ENCODE results near the gene FBXW11. TPM values are rescaled to one million over a fixed set of nuclear protein-coding genes. Genes with fewer than 3 reads are reported as not detected.
"Not testable (repeated sequence)": the region's sequence is repeated elsewhere in the genome, so short reads cannot be mapped to it uniquely, and the experiment has no call there.

The FBXW11 gene
- total RNA-seq, 1 experiment from 2014 or later = 46.3 TPM

GRCh38 chr5:171891595-171891994 is 114.8 kb downstream of the FBXW11 start:
- Histone ChIP-seq H3K4me3 (ENCODE audit: low read depth, low read length) (no peak overlapping the region), H3K4me1 (no peaks in the 10 kb centered on the region), H3K27me3 (replicated peaks; ENCODE audit: control insufficient read depth, insufficient read depth, low read length) (no peaks in the 10 kb centered on the region), H3K36me3 (ENCODE audit: control insufficient read depth, insufficient read depth, low read length) (peaks cover 1% of the 10 kb centered on the region; the same call in 1 of the 2 replicates), H3K9me3 (no peaks in the 10 kb centered on the region)
- ChIA-PET CTCF (no interaction called here), POLR2A (no interaction called here)
- TF ChIP-seq, protein P1, sequence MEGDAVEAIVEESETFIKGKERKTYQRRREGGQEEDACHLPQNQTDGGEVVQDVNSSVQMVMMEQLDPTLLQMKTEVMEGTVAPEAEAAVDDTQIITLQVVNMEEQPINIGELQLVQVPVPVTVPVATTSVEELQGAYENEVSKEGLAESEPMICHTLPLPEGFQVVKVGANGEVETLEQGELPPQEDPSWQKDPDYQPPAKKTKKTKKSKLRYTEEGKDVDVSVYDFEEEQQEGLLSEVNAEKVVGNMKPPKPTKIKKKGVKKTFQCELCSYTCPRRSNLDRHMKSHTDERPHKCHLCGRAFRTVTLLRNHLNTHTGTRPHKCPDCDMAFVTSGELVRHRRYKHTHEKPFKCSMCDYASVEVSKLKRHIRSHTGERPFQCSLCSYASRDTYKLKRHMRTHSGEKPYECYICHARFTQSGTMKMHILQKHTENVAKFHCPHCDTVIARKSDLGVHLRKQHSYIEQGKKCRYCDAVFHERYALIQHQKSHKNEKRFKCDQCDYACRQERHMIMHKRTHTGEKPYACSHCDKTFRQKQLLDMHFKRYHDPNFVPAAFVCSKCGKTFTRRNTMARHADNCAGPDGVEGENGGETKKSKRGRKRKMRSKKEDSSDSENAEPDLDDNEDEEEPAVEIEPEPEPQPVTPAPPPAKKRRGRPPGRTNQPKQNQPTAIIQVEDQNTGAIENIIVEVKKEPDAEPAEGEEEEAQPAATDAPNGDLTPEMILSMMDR (IDR thresholded peaks at IDR 0.05; ENCODE audit: insufficient read depth in 1 of 2, low read depth in 1 of 2, low read length in 1 of 2, severe bottlenecking in 1 of 2, unreplicated experiment in 1 of 2) = no peak
- Mint-ChIP-seq H3K36me3 (ENCODE audit: insufficient read depth, unreplicated experiment) (peaks cover 40% of the 10 kb centered on the region), H3K27ac (ENCODE audit: unreplicated experiment) (no peak overlapping the region), H3K4me3 (ENCODE audit: unreplicated experiment) (no peak overlapping the region), H3K27me3 (ENCODE audit: insufficient read depth, unreplicated experiment) (no peaks in the 10 kb centered on the region), H3K4me1 (ENCODE audit: low read depth, unreplicated experiment) (no peaks in the 10 kb centered on the region), H3K9me3 (ENCODE audit: unreplicated experiment) (no peaks in the 10 kb centered on the region)
- DNase-seq = no peak
- intact Hi-C loops (cut with micrococcal nuclease; ENCODE audit: unreplicated experiment) = no loop called here
- no TSS peak for BruUV-seq (replicated peaks)

GRCh38 chr5:171891150-171891549 is 115.3 kb downstream of the FBXW11 start:
- Mint-ChIP-seq H3K27me3 (ENCODE audit: insufficient read depth, unreplicated experiment) (no peaks in the 10 kb centered on the region), H3K27ac (ENCODE audit: unreplicated experiment) (no peak overlapping the region)
- POLR2A ChIA-PET = no interaction called here

GRCh38 chr5:171888051-171888481 is 118.4 kb downstream of the FBXW11 start:
- intact Hi-C loops (cut with micrococcal nuclease; ENCODE audit: unreplicated experiment) = no loop called here
- TF ChIP-seq, protein P1 (IDR thresholded peaks at IDR 0.05; ENCODE audit: insufficient read depth in 1 of 2, low read depth in 1 of 2, low read length in 1 of 2, severe bottlenecking in 1 of 2, unreplicated experiment in 1 of 2) = no peak
- no peak for DNase-seq
- Histone ChIP-seq H3K4me3 (ENCODE audit: low read depth, low read length) (no peak overlapping the region), H3K27me3 (replicated peaks; ENCODE audit: control insufficient read depth, insufficient read depth, low read length) (no peaks in the 10 kb centered on the region), H3K4me1 (0 out of 2 replicates have a peak, but pooled peaks cover 5% of the 10 kb centered on the region), H3K9me3 (no peaks in the 10 kb centered on the region), H3K36me3 (ENCODE audit: control insufficient read depth, insufficient read depth, low read length) (peaks cover 2% of the 10 kb centered on the region; the same call in 1 of the 2 replicates)
- no peaks in the 10 kb centered on the region for H3K27me3 Mint-ChIP-seq (ENCODE audit: insufficient read depth, unreplicated experiment)
- BruUV-seq (replicated peaks) = no TSS peak
- POLR2A ChIA-PET = no interaction called here
- H3K27ac Mint-ChIP-seq (ENCODE audit: unreplicated experiment) = no peak overlapping the region
- no peaks in the 10 kb centered on the region for H3K4me1 Mint-ChIP-seq (ENCODE audit: low read depth, unreplicated experiment)
- CTCF ChIA-PET = no interaction called here
- no peak overlapping the region for H3K4me3 Mint-ChIP-seq (ENCODE audit: unreplicated experiment)
- H3K9me3 Mint-ChIP-seq (ENCODE audit: unreplicated experiment) = no peaks in the 10 kb centered on the region
- H3K36me3 Mint-ChIP-seq (ENCODE audit: insufficient read depth, unreplicated experiment) = peaks cover 55% of the 10 kb centered on the region

More at GRCh38 chr5:171891150-171891549, 115.3 kb downstream of the FBXW11 start:
- TF ChIP-seq, protein P1 (IDR thresholded peaks at IDR 0.05; ENCODE audit: insufficient read depth in 1 of 2, low read depth in 1 of 2, low read length in 1 of 2, severe bottlenecking in 1 of 2, unreplicated experiment in 1 of 2) = no peak
- Mint-ChIP-seq H3K36me3 (ENCODE audit: insufficient read depth, unreplicated experiment) (peaks cover 40% of the 10 kb centered on the region), H3K9me3 (ENCODE audit: unreplicated experiment) (no peaks in the 10 kb centered on the region), H3K4me1 (ENCODE audit: low read depth, unreplicated experiment) (no peaks in the 10 kb centered on the region), H3K4me3 (ENCODE audit: unreplicated experiment) (no peak overlapping the region)
- no peak for DNase-seq
- H3K36me3 ChIP-seq (ENCODE audit: control insufficient read depth, insufficient read depth, low read length) = peaks cover under 1% of the 10 kb centered on the region; the same call in 1 of the 2 replicates
- BruUV-seq (replicated peaks) = no TSS peak
- no peak overlapping the region for H3K4me3 ChIP-seq (ENCODE audit: low read depth, low read length)
- no peaks in the 10 kb centered on the region for H3K9me3 ChIP-seq
- no peaks in the 10 kb centered on the region for H3K27me3 ChIP-seq (replicated peaks; ENCODE audit: control insufficient read depth, insufficient read depth, low read length)
- intact Hi-C loops (cut with micrococcal nuclease; ENCODE audit: unreplicated experiment) = no loop called here
- H3K4me1 ChIP-seq = no peaks in the 10 kb centered on the region
- CTCF ChIA-PET = no interaction called here

DNA sequence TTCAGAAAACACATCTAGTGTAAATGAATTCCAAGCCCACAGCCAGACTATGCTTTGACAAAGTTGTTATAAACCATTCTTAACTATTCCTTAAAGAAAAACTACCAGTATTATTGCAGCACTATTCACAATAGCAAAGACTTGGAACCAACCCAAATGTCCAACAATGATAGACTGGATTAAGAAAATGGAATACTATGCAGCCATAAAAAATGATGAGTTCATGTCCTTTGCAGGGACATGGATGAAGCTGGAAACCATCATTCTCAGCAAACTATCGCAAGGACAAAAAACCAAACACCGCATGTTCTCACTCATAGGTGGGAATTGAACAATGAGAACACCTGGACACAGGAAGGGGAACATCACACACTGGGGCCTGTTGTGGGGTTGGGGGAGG is 120.4 kb downstream of the FBXW11 start:
- CTCF ChIA-PET; intact Hi-C loops (cut with micrococcal nuclease; ENCODE audit: unreplicated experiment); H3K4me3 Mint-ChIP-seq (ENCODE audit: unreplicated experiment); H3K27ac Mint-ChIP-seq (ENCODE audit: unreplicated experiment); DNase-seq; H3K9me3 ChIP-seq; H3K9me3 Mint-ChIP-seq (ENCODE audit: unreplicated experiment); H3K27me3 ChIP-seq (replicated peaks; ENCODE audit: control insufficient read depth, insufficient read depth, low read length); POLR2A ChIA-PET; H3K4me1 ChIP-seq; BruUV-seq (replicated peaks); H3K4me3 ChIP-seq (ENCODE audit: low read depth, low read length); H3K36me3 ChIP-seq (ENCODE audit: control insufficient read depth, insufficient read depth, low read length); H3K27me3 Mint-ChIP-seq (ENCODE audit: insufficient read depth, unreplicated experiment); H3K4me1 Mint-ChIP-seq (ENCODE audit: low read depth, unreplicated experiment): not testable (repeated sequence)
- H3K36me3 Mint-ChIP-seq (ENCODE audit: insufficient read depth, unreplicated experiment) = peaks cover 48% of the 10 kb centered on the region
